NCI-H1417 (cell line): ENCODE results near the gene LRRFIP1.

ENCODE experiments used
- DNase-seq, 3 experiments: peaks; one replicate each; lab custom pipeline; 2025; lab: John Stamatoyannopoulos, UW

Gene LRRFIP1

DNA sequence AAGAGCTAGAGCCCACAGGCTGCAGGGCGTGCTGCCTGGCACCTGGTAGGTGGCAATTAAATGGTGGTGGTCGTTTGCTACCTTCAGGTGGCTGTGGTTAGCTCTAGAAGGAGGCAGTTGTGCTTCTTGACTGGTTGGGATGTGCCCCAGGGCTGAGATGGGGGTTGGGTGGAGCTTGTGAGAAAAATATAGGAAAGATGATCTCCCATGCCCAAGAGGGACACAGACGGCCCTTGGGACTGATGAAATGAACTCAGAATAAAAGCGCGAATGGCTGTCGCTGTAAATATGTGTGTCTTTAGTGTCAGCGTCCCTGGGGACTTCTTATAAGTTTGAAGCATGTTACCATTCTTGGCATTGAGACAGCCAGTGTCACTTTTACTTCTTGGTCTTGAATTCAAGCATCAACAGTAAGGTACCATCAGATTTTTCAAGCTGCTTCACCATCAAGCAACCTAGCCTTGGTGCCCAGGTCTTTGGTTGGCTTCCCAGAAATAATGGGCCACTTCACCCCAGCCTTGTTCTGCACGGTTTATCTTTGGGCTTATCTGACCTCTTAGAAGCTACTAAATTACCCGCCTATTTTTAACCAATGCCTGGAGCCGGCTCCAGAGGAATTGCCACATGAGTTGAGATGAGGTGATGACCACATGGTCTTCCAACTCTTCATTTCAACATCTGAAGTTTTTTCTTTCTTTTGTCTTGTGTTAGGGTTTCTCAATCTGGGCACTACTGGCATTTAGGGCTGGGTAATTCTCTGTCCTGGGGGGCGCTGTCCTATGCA lies 11.9 kb downstream of the LRRFIP1 start:
- DNase-seq = peak in 1 of 3 experiments; percentile 2

DNA sequence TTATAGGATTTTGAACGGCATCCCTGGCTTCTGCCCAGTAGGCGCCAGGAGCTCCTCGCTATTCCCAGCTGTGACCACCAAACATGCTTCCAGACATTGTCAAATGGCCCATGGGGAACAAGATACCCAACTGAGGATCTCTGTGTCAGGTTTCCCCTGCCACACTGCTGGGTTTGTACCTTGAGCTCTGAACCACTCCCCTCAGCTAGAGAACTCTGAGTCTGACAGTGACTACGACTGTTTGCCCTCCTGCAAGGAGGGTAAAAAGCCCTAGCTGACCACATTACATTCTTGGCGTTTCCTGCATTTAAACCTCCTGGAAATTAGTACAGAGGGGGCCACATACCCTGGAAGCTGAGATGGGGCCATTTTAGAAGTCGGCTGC lies 12.4 kb downstream of the LRRFIP1 start:
- no peak for DNase-seq

DNA sequence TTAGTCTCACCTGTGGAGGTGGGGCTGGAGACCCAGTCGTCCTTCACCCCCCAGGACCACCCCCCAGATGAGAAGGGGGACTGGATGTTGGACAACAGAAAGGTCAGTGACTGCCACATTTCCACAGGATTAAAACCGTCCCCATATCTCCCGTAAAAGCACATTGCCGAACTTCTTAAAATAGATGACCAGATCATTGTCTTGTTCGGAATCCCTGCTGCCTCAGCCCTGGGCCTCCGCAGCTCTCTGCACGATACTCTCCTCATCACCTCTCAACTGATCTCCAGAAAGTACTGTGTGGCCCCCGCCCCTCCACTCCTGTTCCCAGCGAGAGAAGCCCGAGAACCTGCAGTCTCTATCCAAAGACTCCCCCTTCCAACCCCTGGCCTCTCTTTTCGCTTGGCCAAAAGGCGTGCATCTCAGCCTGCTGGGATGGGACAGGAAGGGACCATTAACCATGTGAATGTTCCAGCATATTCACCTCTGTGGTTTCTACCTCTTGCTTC lies 13.2 kb downstream of the LRRFIP1 start:
- DNase-seq = no peak

DNA sequence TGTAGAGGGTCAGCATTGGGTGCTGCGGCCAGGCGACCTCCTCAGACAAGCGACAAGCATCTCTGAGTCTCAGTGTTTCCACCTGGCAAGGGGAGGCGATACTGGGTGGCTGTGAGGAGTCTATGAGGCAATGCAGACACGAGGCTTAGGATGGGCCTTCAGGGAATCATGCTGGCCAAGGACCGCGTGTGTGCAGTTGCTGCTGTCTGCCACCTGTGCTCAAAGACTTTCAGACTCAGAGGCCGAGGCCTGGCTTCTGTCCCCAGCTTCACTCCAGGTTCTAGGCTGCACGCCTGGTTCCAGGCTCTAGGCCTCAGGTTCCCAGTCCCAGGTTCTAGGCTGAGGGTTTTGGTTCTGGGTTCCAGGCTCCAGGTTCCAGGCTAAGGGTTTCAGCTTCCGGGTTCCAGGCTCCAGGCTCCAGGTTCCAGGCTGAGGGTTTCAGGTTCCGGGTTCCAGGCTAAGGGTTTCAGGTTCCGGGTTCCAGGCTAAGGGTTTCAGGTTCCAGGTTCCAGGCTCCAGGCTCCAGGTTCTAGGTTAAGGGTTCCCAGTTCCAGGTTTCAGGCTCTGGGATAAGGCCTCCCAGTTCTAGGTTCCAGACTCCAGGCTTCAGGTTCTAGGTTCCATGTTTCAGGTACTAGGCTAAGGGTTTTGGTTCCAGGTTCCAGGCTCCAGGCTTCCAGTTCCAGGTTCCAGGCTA lies 14.8 kb downstream of the LRRFIP1 start:
- DNase-seq = no peak

DNA sequence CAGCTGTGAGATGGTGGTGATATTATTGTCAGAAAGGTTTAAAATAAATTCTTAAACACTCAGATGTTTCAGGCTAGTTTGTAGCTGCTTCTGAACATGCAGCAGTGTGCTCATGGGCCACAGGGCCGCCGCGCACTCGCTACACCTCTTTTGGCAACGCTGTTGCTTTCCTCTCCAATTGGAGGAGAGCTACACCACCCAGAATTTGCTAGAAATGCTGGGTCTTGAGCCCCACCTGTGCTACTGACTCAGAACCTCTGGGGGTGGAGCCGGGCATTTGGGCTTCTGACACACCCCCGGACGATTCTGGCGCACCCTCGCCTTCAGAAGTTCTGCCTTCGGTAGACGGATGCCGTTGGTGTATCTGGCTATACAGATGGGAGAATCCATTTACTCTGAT lies 15.7 kb downstream of the LRRFIP1 start:
- no peak for DNase-seq

DNA sequence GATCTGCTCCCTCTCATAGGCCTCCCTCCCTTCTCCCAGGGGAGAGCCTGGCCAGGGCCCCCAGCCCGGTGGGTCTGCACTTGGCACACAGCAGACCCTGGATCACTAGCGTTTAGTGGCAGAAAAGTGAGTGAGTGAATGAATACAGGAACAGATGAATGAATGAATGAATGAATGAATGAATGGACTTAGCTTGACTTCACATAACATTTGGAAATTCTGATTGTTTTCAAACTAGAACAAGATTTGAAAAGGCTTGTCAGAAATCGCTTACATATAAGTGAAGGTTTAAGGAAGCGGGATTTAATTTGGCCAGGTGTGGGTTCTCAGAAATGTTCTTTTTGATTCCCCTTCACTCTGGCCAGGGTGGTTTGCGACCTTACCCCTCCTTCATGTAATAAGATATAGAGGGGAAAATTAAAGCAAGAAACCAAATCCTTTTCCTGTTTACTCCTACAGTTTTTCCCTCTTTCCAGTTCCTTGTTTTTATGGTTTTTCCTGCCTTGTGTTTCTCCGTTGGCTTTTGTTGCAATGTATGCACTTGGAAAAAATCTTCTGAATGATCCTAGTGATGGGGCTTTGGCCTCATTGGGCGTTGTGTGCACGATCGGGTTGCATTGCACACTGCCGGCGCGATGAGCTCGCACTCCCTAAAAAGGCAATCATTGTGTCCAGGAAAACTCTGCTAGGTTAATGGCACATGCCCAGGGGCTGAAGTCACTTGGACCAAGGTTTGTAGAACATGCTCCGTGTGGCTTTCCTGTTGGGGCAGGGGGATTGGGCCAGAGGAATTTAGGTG lies 16.4 kb downstream of the LRRFIP1 start:
- DNase-seq = no peak

DNA sequence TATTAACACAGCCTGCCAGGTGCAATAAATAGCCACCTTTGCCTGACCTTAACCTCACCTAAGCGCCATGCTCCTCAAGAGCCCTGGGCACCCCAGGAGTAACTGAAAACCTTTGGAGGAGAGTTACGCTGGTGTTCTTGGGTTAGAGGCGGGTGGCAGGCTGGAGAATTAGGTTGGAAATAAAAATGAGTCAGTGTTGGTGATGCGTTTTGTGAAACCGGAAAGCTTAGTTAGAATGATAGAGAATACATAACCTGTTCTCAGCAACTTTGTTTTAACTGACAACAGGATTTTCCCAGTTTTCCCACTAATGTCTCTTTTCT lies 17.0 kb downstream of the LRRFIP1 start:
- no peak for DNase-seq

DNA sequence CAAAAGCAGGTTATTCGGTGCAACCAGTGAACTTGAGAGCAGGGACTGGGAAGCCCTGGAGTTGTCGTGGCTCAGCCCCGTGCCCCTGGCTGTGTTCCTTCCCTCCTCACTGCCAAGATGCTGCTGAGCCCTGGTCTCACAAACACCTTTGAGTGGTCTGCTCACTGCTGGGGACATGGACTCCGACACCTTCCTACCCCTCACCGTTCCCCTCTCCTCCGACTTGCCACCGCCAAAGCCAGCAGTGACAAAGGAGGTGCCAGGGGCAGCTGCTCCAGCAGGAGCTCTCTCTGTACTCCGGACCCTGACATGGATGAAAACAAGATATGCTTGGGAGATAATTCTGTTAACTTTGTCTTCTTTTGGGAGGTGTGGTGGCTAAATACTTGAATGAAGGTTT lies 17.9 kb downstream of the LRRFIP1 start:
- no peak for DNase-seq

DNA sequence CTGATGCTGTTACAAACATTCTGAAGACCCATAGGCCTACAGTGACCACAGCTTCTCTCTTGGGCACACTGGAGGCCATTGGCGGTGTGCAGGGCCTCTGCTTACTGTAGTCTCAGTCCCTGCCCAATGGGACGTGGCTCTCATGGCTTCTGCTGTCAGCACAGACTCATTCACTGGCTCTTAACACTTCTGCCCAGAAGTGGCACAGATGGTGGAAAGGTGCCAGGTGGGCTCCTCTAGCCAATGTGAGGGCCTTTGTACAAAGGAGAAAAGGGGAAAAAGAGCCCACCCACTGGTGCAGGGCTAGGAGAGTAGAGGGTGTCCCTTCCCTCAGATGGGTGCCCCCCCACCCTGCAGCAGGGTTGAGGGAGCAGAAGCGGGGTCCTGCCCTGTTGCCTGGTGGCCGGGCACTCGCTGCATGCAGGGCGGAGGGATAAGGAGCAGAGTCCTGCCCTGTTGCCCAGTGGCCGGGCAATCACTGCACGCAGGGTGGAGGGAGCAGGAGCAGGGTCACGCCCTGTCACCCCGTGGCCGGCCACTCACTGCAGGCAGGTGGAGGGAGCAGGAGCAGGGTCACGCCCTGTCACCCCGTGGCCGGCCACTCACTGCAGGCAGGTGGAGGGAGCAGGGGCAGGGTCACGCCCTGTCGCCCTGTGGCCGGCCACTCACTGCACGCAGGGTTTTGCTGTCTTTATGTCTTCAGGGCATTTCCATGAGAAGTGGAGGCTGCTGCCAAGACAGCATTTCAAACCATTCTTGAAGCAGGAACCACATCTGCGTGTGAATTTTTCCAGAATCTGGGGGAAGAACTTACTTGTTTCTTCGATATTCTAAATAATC lies 20.0 kb downstream of the LRRFIP1 start:
- DNase-seq = no peak

DNA sequence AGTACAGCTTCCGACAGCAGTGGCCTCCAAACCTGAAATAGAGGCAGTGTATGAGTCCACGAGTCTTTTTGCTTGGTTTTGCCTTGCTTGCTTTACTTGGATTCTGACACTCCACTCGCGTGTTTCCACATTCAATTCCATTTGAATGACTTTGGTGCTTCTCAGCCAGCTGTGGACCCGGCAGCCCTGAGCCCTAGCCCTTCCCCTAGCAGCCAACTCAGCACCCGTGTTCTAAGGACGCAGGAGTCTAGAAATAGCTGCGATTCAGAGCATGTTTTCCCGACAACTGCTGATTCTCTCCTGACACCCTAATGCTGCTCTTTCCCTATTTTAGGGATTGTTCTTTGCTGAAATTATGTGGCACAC lies 20.6 kb downstream of the LRRFIP1 start:
- DNase-seq = no peak

DNA sequence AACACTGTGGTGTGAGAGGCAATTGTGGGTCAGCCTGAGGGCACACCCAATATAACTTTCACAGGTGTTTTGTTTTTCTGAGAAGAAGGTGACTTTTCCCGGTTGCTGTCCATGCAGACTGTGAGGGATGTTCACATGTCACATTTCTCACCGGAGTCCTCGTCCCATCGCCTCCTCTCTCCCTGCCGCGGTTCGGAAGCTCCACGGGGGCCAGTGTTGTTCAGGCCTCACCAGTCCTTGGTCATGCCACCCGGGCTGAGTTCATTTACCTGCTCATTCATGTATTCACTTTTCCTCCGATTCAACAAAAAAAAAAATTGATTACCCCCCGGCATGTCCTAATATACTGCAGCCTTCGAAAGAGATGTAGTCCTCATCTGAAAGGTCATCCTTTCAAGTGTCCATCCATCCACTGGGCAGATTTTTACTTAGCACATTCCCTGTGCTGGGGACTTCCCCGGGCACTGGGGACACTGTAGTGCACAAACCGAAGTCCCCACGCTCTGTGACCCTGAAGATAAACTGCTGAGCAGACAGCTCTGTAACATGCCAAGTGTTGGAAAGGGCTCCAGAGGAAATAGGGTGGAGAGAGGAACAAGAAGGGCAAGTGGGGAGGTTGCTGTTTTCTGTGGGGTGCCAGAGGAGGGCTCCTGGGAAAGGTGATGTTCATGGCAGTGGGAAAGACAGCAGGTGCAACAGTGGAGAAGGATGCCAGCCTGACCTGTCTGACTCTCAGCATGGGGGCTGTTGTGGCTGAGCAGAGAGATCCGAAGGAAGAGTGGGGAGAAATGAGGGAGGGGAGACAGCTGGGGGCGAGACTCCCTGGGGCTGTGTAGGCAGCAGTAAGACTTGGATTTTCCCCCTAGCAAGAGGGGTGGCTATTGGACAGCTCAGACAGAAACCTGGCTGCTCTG lies 22.4 kb downstream of the LRRFIP1 start:
- peak in 1 of 3 experiments; percentile 10 for DNase-seq

DNA sequence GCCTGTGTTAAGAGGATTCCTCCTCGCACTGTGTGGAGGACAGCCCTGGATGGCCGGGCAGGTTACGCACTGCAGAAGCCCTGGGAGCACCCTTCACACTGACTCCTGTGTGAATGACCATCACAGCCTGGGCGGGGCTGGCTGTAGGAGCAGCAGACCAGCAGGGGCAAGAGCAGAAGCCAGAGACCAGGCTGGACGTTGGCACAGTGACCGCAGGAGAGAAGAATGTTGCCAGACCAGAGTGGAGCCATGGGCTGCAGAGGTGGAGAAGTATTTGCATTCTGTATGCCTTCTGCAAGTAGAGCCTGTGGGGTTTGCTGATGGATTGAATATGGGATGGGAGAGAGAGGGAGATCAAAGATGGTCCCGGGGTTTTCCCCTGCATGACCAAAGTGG lies 23.1 kb downstream of the LRRFIP1 start:
- DNase-seq = no peak

DNA sequence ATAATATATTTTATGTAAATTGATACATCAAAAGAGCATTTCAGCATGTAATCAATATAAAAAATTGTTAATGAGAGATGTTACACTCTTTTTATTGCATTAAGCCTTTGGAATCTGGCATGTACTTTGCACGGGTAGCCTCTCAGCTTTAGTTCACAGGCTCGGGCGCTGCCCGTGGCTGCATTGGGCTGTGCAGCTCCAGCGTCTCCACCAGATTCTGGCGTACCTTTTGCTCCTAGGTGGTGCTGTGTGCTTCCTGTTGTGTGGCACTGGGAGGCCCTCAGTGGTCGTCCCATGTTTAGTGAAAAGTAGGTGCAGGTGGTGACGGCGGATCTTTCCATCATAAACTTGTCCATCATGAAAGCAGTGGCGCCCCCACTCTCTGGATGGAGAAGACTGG lies 24.4 kb downstream of the LRRFIP1 start:
- no peak for DNase-seq

DNA sequence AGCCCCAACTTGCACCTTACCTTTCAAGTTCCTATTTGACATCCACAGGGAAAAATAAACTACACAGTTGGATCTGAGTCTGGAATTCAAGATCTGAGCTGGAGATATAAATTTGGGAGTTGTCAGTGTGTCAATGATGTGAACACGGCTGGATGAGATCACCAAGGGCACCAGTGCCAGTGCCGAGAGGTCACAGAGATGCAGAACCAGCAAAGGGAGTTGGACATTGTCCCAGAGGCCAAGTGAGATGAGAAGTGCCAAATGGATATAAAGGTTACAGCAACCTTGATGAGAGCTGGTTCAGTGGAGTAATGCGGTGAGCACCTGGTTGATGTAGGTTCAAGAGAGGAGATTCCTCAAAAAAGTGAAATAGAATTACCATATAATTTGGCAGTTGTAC lies 24.8 kb downstream of the LRRFIP1 start:
- DNase-seq = no peak

DNA sequence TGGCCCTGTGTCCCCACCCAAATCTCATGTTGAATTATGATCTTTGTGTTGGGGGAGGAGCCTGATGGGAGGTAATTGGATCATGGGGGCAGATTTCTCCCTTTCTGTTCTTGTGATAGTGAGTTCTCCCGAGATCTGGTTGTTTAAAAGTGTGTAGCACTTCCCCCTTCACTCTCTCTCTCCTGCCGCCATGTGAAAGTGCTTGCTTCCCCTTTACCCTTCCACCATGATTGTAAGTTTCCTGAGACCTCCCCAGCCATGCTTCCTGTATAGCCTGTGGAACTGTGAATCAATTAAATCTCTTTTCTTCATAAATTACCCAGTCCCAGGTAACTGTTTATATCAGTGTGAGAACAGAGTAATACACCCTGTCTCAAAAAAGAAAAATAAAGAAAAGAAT lies 25.5 kb downstream of the LRRFIP1 start:
- DNase-seq = no peak

DNA sequence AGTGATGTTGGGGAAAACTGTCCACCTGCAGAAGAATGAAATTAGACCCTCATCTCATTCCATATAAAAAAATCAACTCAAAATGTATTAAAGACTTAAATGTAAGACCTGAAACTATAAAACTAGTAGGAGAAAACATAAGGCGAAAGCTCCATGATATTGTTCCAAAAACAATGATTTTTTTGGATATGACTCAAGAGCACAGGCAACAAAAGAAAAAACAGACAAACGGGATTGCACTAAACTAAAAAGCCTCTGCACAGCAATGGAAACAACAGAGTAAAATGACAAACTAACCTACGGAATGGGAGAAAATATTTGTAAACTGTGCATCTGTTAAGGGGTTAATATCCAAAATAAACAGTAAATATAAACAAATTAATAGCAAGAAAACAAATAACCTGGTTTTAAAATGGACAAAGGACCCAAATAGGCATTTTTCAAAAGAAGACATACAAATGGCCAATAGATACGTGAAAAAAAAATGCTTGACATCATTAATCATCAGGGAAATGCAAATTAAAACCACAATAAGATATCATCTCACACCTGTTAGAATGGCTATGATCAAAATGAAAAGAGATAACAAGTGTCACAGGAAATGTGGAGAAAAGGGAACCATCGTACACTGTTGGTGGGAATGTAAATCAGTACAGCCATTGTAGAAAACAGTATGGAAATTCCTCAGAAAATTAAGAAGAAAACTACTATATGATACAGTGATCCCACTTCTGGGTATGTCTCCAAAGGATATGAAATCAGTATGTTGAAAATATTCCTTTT lies 26.6 kb downstream of the LRRFIP1 start:
- DNase-seq = no peak

DNA sequence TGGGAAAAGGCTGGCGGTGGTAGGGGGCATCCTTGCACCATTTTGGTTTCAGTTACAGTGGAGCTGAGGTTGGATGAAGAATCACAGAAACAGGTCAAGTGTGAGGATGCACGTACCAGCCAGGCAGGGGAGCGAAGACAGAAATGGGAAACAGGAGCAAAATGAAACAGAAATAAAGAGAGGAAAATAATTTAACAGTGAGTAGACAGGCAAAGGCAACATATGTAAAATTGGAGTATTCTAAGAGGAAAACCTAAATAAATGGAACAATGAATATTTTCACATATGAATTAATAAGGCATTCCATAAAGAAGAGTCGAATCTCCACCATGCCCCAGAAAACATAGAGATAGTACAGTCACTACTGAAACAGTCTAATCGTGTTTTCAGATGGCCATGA lies 29.7 kb downstream of the LRRFIP1 start:
- no peak for DNase-seq

DNA sequence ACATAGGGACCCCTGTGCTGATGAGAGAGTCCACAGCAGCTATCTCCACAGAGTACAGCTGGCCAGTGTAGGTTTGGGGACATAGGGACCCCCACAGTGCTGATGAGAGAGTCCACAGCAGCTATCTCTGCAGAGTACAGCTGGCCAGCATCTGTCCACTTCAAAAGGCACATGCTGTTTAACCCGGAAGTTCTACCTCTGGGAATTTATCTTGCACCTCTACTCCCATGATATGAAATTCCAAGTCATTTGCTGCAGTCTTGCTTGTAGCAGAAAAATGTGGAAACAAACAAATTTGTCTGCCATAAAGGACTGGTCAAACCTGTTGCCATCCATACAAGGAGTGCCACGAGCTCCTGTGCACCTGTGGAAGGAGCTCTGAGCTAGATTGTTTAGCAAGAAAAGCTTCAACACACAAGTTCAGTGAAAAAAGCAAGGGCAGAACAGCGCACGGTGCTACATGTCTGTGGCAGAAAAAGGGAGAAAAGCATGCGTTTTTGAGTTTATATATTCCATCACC lies 33.1 kb downstream of the LRRFIP1 start:
- peak in 1 of 3 experiments; percentile 4 for DNase-seq

DNA sequence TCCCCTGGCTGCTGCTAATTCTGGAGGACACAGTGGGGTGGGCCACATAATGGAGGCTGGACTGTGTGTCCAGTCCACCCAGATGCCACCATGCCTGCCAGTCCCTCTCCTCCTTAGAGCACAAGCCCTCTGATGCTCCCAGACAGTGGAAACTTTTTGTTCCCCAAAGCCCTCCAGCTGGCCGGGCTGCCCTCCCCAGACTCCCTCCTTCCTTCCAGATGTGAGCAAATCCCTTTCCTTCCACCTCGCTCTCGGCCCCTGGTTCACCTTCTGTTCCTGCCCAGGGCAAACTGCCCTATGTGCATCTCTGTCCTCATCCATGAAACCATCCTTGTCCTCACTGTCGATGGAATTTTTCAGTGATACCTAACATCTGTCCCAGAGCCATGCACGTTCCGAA lies 33.9 kb downstream of the LRRFIP1 start:
- DNase-seq = no peak

DNA sequence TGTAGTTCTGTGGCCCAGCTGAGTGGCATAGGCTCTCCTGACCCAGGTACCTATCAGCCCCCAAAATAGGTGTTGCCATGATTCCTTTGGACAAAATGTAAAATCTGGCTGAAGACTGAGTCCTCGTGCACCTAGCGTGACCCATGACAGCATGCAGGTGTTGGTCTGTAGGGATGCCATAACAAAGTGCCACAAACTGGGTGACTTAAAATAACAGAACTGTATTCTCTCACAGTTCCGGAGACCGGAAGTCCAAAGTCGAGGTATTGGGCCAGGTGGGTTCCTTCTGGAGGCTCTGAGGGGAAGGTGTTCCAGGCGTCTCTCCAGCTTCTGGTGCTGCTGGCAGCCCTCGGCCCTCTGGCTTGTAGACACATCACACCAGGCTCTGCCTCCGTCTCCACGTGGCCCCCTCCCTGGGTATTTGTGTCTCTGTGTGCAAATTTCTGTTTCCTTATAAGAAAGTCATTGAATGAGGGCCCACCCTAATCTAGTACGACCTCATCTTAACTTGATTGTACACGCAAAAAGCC lies 34.5 kb downstream of the LRRFIP1 start:
- DNase-seq = no peak
